Measurements from ENCODE around the gene TADA2A.

The TADA2A gene

DNA sequence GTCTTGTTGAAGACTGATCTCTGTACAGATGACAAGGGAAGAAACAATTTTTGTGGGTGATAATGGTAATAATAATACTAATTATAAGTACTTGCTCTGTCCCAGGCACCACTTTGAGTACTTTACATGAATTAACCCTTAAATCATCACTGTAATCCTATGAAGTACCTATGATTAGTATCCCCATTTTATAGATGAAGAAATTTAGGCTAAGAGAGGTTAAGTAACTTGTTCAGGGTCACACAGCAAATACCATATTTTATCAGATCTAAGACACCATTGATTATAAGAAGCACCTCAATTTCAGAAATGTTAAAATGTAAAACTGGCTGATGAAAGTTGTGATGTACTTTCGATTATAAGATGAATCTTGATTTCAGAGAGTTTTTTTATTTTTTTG, 18.6 kb downstream of the TADA2A start:
- H3K36me3 ChIP-seq = peaks cover 32% of the 10 kb centered on the region
- no peak for DNase-seq
- no peaks in the 10 kb centered on the region for H3K27me3 ChIP-seq
- no peak overlapping the region for H3K4me3 ChIP-seq (ENCODE audit: low read depth, low read length)
- TF ChIP-seq, protein P1, sequence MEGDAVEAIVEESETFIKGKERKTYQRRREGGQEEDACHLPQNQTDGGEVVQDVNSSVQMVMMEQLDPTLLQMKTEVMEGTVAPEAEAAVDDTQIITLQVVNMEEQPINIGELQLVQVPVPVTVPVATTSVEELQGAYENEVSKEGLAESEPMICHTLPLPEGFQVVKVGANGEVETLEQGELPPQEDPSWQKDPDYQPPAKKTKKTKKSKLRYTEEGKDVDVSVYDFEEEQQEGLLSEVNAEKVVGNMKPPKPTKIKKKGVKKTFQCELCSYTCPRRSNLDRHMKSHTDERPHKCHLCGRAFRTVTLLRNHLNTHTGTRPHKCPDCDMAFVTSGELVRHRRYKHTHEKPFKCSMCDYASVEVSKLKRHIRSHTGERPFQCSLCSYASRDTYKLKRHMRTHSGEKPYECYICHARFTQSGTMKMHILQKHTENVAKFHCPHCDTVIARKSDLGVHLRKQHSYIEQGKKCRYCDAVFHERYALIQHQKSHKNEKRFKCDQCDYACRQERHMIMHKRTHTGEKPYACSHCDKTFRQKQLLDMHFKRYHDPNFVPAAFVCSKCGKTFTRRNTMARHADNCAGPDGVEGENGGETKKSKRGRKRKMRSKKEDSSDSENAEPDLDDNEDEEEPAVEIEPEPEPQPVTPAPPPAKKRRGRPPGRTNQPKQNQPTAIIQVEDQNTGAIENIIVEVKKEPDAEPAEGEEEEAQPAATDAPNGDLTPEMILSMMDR (IDR thresholded peaks at IDR 0.05; ENCODE audit: low read depth, low read length) = no peak
- H3K4me1 ChIP-seq = no peaks in the 10 kb centered on the region
- H3K9me3 ChIP-seq = no peaks in the 10 kb centered on the region; the same call in 1 of the 2 replicates

DNA sequence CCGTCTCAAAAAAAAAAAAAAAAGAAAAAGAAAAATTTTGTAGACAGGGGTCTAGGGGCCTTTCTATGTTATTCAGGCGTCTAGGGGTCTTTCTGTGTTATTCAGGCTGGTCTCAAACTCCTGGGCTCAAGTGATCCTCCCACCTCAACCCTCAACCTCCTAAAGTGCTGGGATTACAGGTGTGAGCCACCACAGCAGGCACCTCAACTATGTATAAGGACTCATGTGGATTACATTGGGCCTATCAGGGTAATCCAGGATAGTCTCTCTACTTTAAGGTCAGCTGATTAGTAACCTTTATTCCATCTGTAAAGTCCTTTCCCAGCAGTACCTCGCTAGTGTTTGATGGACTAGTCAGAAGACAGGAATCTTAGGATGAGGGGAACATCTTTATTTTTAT, 22.4 kb downstream of the TADA2A start:
- peaks cover 48% of the 10 kb centered on the region for H3K36me3 ChIP-seq
- H3K4me3 ChIP-seq (ENCODE audit: low read depth, low read length) = no peak overlapping the region
- no peaks in the 10 kb centered on the region for H3K27me3 ChIP-seq
- no peaks in the 10 kb centered on the region for H3K4me1 ChIP-seq
- no peaks in the 10 kb centered on the region for H3K9me3 ChIP-seq
- no peak for DNase-seq
- TF ChIP-seq, protein P1 (IDR thresholded peaks at IDR 0.05; ENCODE audit: low read depth, low read length) = no peak

DNA sequence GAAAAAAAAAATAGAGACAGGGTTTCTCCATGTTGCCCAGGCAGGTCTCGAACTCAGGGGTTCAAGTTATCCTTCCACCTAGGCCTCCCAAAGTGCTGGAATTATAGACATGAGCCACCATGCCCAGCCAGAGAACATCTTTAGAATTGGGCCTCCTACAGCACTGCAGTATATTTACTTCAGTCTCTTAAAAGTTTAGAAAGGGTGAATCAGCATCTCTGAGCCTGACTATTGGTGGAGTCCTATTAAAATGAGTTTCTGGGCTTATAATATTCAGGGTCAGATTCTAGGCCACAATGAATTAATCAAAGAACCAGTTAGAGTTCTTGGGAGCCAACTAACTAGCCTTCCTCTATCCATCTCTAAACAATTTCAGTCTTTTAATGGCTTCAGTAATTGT, 22.8 kb downstream of the TADA2A start:
- Histone ChIP-seq H3K4me3 (ENCODE audit: low read depth, low read length) (no peak overlapping the region), H3K9me3 (no peaks in the 10 kb centered on the region), H3K4me1 (no peaks in the 10 kb centered on the region), H3K27me3 (no peaks in the 10 kb centered on the region), H3K36me3 (peaks cover 48% of the 10 kb centered on the region)
- TF ChIP-seq, protein P1 (IDR thresholded peaks at IDR 0.05; ENCODE audit: low read depth, low read length) = no peak
- DNase-seq = no peak

DNA sequence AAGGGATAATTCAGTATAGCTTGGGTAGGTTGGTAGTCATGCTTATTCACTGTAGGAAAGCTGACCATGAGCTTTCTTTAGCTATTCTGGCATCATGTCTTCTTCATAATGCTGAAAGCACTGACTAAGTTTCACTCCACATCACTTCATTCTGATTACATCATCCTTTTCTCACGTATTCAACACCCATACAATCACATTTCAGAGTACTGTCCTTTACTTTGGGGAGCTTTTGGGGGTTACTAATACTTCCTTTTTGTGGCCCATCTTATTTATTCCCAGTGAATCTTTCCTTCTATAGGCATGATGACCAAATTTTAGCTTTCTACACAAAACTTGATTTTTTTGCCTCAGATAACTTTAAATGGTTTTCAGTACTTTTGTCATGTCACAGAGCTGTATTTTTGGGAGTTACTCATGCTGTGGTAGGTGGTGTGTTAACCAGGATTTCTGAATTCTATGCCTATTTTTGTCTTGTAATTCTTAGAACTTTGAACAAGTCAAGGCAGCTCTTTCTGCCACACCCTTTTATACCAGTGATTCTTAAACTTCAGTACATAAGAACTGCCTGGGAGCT, 23.5 kb downstream of the TADA2A start:
- TF ChIP-seq, protein P1 (IDR thresholded peaks at IDR 0.05; ENCODE audit: low read depth, low read length) = no peak
- H3K27me3 ChIP-seq = no peaks in the 10 kb centered on the region
- no peaks in the 10 kb centered on the region for H3K4me1 ChIP-seq
- no peak for DNase-seq
- H3K36me3 ChIP-seq = peaks cover 44% of the 10 kb centered on the region
- no peak overlapping the region for H3K4me3 ChIP-seq (ENCODE audit: low read depth, low read length)
- H3K9me3 ChIP-seq = no peaks in the 10 kb centered on the region

DNA sequence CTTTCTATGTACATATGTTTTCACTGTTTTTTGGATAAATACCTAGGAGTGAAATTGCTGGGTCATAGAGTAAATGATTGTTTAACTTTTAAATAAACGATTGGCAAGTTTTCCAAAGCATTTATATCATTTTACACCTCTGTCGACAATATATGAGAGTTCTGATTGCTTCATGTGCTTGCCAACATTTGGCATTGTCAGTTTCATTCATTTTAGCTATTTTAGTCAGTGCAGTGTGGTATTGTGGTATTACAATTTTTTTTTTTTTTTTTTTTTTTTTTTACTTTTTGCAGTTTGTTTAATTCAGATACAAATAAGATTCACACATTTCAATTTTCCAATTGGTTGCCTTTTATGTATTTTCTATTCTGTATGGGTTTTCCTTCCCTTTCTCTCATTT, 26.0 kb downstream of the TADA2A start:
- Histone ChIP-seq H3K36me3 (peaks cover 31% of the 10 kb centered on the region), H3K4me3 (ENCODE audit: low read depth, low read length) (no peak overlapping the region), H3K9me3 (no peaks in the 10 kb centered on the region), H3K27me3 (no peaks in the 10 kb centered on the region), H3K4me1 (no peaks in the 10 kb centered on the region)
- DNase-seq = no peak
- TF ChIP-seq, protein P1 (IDR thresholded peaks at IDR 0.05; ENCODE audit: low read depth, low read length) = no peak

DNA sequence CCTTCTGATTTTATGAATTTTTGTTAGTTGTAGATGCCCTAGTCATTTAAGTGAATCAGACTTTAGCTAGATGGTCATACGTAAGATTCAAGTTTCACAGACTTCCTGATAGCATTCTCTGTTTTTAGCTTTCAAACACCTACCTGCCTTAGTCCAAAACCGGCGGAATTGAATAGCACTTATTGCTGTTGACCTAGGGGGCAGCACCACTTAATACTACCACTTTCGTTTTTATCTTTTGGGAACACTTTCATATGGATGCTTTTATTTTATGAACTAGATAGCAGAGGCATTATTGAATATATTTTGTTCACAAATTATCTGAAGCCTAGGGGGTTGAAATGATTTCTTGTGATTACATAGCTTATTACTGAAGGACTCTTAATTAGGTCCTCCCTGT, 31.5 kb downstream of the TADA2A start:
- Histone ChIP-seq H3K9me3 (no peaks in the 10 kb centered on the region), H3K36me3 (peaks cover 35% of the 10 kb centered on the region), H3K4me3 (ENCODE audit: low read depth, low read length) (no peak overlapping the region), H3K27me3 (no peaks in the 10 kb centered on the region), H3K4me1 (no peaks in the 10 kb centered on the region)
- no peak for DNase-seq
- TF ChIP-seq, protein P1 (IDR thresholded peaks at IDR 0.05; ENCODE audit: low read depth, low read length) = peak; percentile 36

Measured in BE2C (cell line).